ENCODE measurements around the gene TRERF1. TPM values are rescaled to one million over a fixed set of nuclear protein-coding genes. Genes with fewer than 3 reads are reported as not detected.

Gene TRERF1
- polyA plus RNA-seq, 1 donor (not counting 4 experiments of a cell fraction or from before 2014, with no cell fraction given) = 4.8 TPM

DNA sequence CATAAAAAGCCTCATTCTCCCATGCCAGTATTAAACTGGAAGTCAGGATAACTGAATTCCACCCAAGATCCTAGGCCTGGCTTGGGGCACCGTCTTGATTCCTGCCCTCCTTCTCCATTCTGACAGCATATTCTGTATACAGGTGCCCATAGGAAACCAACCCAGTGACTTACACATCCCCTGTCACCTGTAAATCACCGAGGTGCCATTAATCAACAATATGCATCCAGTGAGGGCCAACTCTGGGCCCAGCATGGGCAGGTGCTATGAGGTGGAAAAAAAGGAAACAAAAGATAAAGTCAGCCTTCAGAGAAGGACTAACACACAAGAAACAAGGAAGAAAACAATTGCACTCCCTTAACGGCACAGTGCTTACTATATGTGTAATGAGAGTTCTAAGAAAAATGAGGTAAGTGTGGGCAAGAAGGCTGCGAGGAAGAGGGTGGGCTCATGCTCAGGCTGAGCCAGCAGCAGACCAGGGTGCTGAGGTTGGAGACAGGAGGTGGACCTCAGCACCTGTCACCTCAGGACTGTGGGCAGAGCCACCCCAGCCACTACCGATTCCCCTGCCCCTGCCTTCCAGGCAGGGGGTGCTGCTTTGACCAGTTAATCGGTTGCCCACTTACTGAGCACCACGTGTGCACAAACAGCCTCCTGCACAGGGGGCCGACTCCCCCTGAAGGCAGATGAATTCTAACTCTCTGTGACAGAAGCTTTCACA is 105.9 kb downstream of the TRERF1 start:
- no peaks in the 10 kb centered on the region for H3K9me3 ChIP-seq (ENCODE audit: control insufficient read depth, low read depth, low read length)
- TF ChIP-seq, protein P1, sequence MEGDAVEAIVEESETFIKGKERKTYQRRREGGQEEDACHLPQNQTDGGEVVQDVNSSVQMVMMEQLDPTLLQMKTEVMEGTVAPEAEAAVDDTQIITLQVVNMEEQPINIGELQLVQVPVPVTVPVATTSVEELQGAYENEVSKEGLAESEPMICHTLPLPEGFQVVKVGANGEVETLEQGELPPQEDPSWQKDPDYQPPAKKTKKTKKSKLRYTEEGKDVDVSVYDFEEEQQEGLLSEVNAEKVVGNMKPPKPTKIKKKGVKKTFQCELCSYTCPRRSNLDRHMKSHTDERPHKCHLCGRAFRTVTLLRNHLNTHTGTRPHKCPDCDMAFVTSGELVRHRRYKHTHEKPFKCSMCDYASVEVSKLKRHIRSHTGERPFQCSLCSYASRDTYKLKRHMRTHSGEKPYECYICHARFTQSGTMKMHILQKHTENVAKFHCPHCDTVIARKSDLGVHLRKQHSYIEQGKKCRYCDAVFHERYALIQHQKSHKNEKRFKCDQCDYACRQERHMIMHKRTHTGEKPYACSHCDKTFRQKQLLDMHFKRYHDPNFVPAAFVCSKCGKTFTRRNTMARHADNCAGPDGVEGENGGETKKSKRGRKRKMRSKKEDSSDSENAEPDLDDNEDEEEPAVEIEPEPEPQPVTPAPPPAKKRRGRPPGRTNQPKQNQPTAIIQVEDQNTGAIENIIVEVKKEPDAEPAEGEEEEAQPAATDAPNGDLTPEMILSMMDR (optimal IDR thresholded peaks at IDR 0.05 in 1 of 3, IDR thresholded peaks at IDR 0.05 in 1 of 3, conservative IDR thresholded peaks at IDR 0.05 in 1 of 3; ENCODE audit: extremely low read depth in 1 of 3, insufficient read depth in 2 of 3, low read length in 3 of 3) = no peak
- TF ChIP-seq EZH2 (IDR thresholded peaks at IDR 0.05; ENCODE audit: low read length) = no peak
- dilution Hi-C loops (cut with MboI; ENCODE audit: extremely low pct_ligation_motif_present, low sequenced_read_pairs) = no loop called here
- H3K4me2 ChIP-seq (ENCODE audit: control insufficient read depth, extremely low read depth, insufficient read depth, low read depth, low read length) = no peak overlapping the region
- H2AFZ ChIP-seq (ENCODE audit: control insufficient read depth, low read length) = no peak overlapping the region
- FAIRE-seq (no peak), DNase-seq (ENCODE audit: low read depth, low spot score) (no peak)
- H3K4me3 ChIP-seq (ENCODE audit: control insufficient read depth in 2 of 3, extremely low read depth in 1 of 3, insufficient read depth in 2 of 3, low read depth in 1 of 3, low read length in 3 of 3) = no peak overlapping the region
- no peaks in the 10 kb centered on the region for H4K20me1 ChIP-seq (ENCODE audit: control insufficient read depth, extremely low read depth, insufficient read depth, low read length)
- no peaks in the 10 kb centered on the region for H3K79me2 ChIP-seq (ENCODE audit: control insufficient read depth, insufficient read depth, low read length)
- H3K27me3 ChIP-seq (ENCODE audit: control insufficient read depth, extremely low read depth, insufficient read depth, low read length) = no peaks in the 10 kb centered on the region
- peaks cover 2 to 3% of the 10 kb centered on the region in 2 experiments for H3K36me3 ChIP-seq (ENCODE audit: control insufficient read depth in 2 of 2, extremely low read depth in 1 of 2, insufficient read depth in 2 of 2, low read length in 2 of 2)
- no peak overlapping the region for H3K27ac ChIP-seq (ENCODE audit: control insufficient read depth, insufficient read depth, low read length)
- H3K9ac ChIP-seq (ENCODE audit: control insufficient read depth, extremely low read depth, insufficient read depth, low read length) = no peak overlapping the region
- H3K4me1 ChIP-seq (ENCODE audit: control insufficient read depth, extremely low read depth, insufficient read depth, low read length) = no peaks in the 10 kb centered on the region
- no peaks in the 10 kb centered on the region for H3K9me1 ChIP-seq (ENCODE audit: control insufficient read depth, extremely low read depth, insufficient read depth, low read length)

DNA sequence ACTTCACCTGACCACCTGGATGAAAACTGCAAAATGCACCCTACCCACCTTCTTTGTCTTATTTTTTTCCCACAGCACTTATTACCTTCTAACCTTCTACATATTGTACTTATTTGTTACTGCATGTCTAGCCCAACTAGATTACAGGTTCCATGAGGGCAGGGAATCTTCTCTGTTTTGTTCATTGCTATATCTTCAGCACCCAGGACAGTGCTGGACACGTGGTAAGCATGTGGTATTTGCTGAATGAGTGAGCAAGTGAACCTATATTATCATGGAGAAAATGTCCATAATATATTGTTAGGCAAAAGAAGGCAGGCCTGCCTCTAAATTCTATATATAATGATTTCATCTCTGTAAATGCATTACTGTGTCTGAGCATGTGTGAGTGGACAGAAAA is 107.0 kb downstream of the TRERF1 start:
- Histone ChIP-seq H3K9me1 (ENCODE audit: control insufficient read depth, extremely low read depth, insufficient read depth, low read length) (no peaks in the 10 kb centered on the region), H3K27me3 (ENCODE audit: control insufficient read depth, extremely low read depth, insufficient read depth, low read length) (no peaks in the 10 kb centered on the region), H3K9me3 (ENCODE audit: control insufficient read depth, low read depth, low read length) (no peaks in the 10 kb centered on the region), H3K79me2 (ENCODE audit: control insufficient read depth, insufficient read depth, low read length) (no peaks in the 10 kb centered on the region), H3K9ac (ENCODE audit: control insufficient read depth, extremely low read depth, insufficient read depth, low read length) (no peak overlapping the region), H3K4me1 (ENCODE audit: control insufficient read depth, extremely low read depth, insufficient read depth, low read length) (peaks cover 8% of the 10 kb centered on the region), H3K4me2 (ENCODE audit: control insufficient read depth, extremely low read depth, insufficient read depth, low read depth, low read length) (no peak overlapping the region), H3K27ac (ENCODE audit: control insufficient read depth, insufficient read depth, low read length) (no peak overlapping the region), H4K20me1 (ENCODE audit: control insufficient read depth, extremely low read depth, insufficient read depth, low read length) (no peaks in the 10 kb centered on the region), H2AFZ (ENCODE audit: control insufficient read depth, low read length) (no peak overlapping the region), H3K4me3 (ENCODE audit: control insufficient read depth in 2 of 3, extremely low read depth in 1 of 3, insufficient read depth in 2 of 3, low read depth in 1 of 3, low read length in 3 of 3) (no peak overlapping the region), H3K36me3 (ENCODE audit: control insufficient read depth in 2 of 2, extremely low read depth in 1 of 2, insufficient read depth in 2 of 2, low read length in 2 of 2) (peaks cover 2 to 3% of the 10 kb centered on the region in 2 experiments)
- dilution Hi-C loops (cut with MboI; ENCODE audit: extremely low pct_ligation_motif_present, low sequenced_read_pairs) = no loop called here
- TF ChIP-seq, protein P1 (optimal IDR thresholded peaks at IDR 0.05 in 1 of 3, IDR thresholded peaks at IDR 0.05 in 1 of 3, conservative IDR thresholded peaks at IDR 0.05 in 1 of 3; ENCODE audit: extremely low read depth in 1 of 3, insufficient read depth in 2 of 3, low read length in 3 of 3) = no peak
- no peak for TF ChIP-seq EZH2 (IDR thresholded peaks at IDR 0.05; ENCODE audit: low read length)
- no peak for FAIRE-seq
- DNase-seq (ENCODE audit: low read depth, low spot score) = no peak

Data from keratinocyte (primary cell).